IMR-90 (cell line): ENCODE results near the gene DDX6. TPM values are rescaled to one million over a fixed set of nuclear protein-coding genes. Genes with fewer than 3 reads are reported as not detected.

Experiments
- ATAC-seq: fragments of 200-7000 bp; cut with Tn5 transposase; 2 replicates; pipeline ENCODE4 v1.9.1; 2020; ENCODE audit warnings: low read depth, mild to moderate bottlenecking, moderate library complexity
- BruUV-seq: library from RNA; stranded (reverse); fragments of 400-500 nt; replicated peaks from 2 replicates; lab custom pipeline; 2021; lab: Mats Ljungman, UMichigan
- CTCF ChIA-PET: fragments of 300-600 bp; formaldehyde crosslinking; extraction: SDS; loops from one replicate; lab custom pipeline; 2021; ENCODE audit warnings: antibody characterized with exemption; lab: Yijun Ruan, JAX
- POLR2A ChIA-PET: fragments of 300-600 bp; sonication (Branson Sonifier 250); formaldehyde crosslinking; loops from one replicate; lab custom pipeline; 2022; ENCODE audit warnings: antibody characterized with exemption; ENCODE audit not compliant: unreplicated experiment; lab: Charles Lee
- DNase-seq: peaks from one replicate; pipeline ENCODE4 v3.0.0; 2013
- H2AFZ ChIP-seq: replicated peaks from 2 replicates; pipeline ENCODE3; 2013; ENCODE audit warnings: low read length, mild to moderate bottlenecking; ENCODE audit not compliant: poor library complexity
- H2AK5ac ChIP-seq: 2 replicates; pipeline ENCODE4 v1.6.1; 2013; ENCODE audit warnings: low read depth, low read length, inconsistent platforms
- H2AK9ac ChIP-seq: replicated peaks from 2 replicates; pipeline ENCODE3; 2013; ENCODE audit warnings: mild to moderate bottlenecking, low read depth, low read length, moderate library complexity; ENCODE audit not compliant: poor library complexity
- H2BK120ac ChIP-seq: 2 replicates; pipeline ENCODE4 v1.6.1; 2013; ENCODE audit warnings: low read depth, low read length, inconsistent platforms
- H2BK15ac ChIP-seq: 3 replicates; pipeline ENCODE4 v1.6.1; 2013; ENCODE audit warnings: low read depth, low read length, inconsistent platforms
- H2BK20ac ChIP-seq: 2 replicates; pipeline ENCODE4 v1.6.1; 2013; ENCODE audit warnings: low read depth, mild to moderate bottlenecking, inconsistent platforms, low read length, moderate library complexity
- H2BK5ac ChIP-seq: 2 replicates; pipeline ENCODE4 v1.6.1; 2013; ENCODE audit warnings: mild to moderate bottlenecking, low read depth, low read length, inconsistent platforms; ENCODE audit not compliant: poor library complexity, severe bottlenecking
- H3K14ac ChIP-seq: replicated peaks from 2 replicates; pipeline ENCODE4 v1.6.1; 2013; ENCODE audit warnings: low read depth, low read length, inconsistent platforms
- H3K18ac ChIP-seq: 2 replicates; pipeline ENCODE4 v1.6.1; 2013; ENCODE audit warnings: low read depth, low read length, control low read depth
- H3K23ac ChIP-seq: 2 replicates; pipeline ENCODE4 v1.6.1; 2013; ENCODE audit warnings: low read depth, low read length, inconsistent platforms
- H3K27ac ChIP-seq: 2 replicates; pipeline ENCODE4 v1.5.1; 2013; ENCODE audit warnings: mild to moderate bottlenecking, control low read depth, low read length; ENCODE audit not compliant: insufficient read depth
- H3K27me3 ChIP-seq: 2 replicates; pipeline ENCODE4 v1.6.1; 2013; ENCODE audit warnings: low read length; ENCODE audit not compliant: control insufficient read depth, insufficient read depth
- H3K36me3 ChIP-seq: 2 replicates; pipeline ENCODE4 v1.6.1; 2013; ENCODE audit warnings: low read length, mixed read lengths; ENCODE audit not compliant: control insufficient read depth, insufficient read depth
- H3K4ac ChIP-seq: 2 replicates; pipeline ENCODE4 v1.6.1; 2013; ENCODE audit warnings: low read depth, low read length, inconsistent platforms
- H3K4me1 ChIP-seq: 2 replicates; pipeline ENCODE4 v1.6.1; 2013; ENCODE audit warnings: low read length, mixed read lengths; ENCODE audit not compliant: control insufficient read depth, insufficient read depth
- H3K4me2 ChIP-seq: 2 replicates; pipeline ENCODE4 v1.6.1; 2013; ENCODE audit warnings: low read depth, mild to moderate bottlenecking, control low read depth, low read length, moderate library complexity
- H3K4me3 ChIP-seq: 2 replicates; pipeline ENCODE4 v1.5.1; 2013; ENCODE audit warnings: low read depth, mild to moderate bottlenecking, control low read depth, low read length, moderate library complexity; ENCODE audit not compliant: insufficient read depth
- H3K56ac ChIP-seq: 2 replicates; pipeline ENCODE4 v1.6.1; 2013; ENCODE audit warnings: low read length, inconsistent platforms; ENCODE audit not compliant: insufficient read depth; ENCODE audit errors: extremely low read depth
- H3K79me1 ChIP-seq, 2 experiments: 2 replicates each; pipeline ENCODE4 v1.6.1; 2013; ENCODE audit warnings: low read length in 2 of 2, inconsistent platforms in 1 of 2, low read depth in 1 of 2
- H3K9ac ChIP-seq: 2 replicates; pipeline ENCODE4 v1.6.1; 2013; ENCODE audit warnings: low read depth, low read length, control low read depth
- H3K9me1 ChIP-seq: 2 replicates; pipeline ENCODE4 v1.6.1; 2013; ENCODE audit warnings: low read length, inconsistent platforms; ENCODE audit not compliant: insufficient read depth
- H3K9me3 ChIP-seq: 2 replicates; pipeline ENCODE4 v1.6.1; 2013; ENCODE audit warnings: low read length; ENCODE audit not compliant: control insufficient read depth, insufficient read depth
- H4K20me1 ChIP-seq: 2 replicates; pipeline ENCODE4 v1.6.1; 2013; ENCODE audit warnings: low read length, inconsistent platforms; ENCODE audit not compliant: insufficient read depth
- H4K5ac ChIP-seq: 2 replicates; pipeline ENCODE4 v1.6.1; 2013; ENCODE audit warnings: mild to moderate bottlenecking, low read depth, low read length, control low read depth
- H4K8ac ChIP-seq, 2 experiments: 2 replicates each; pipeline ENCODE4 v1.6.1; 2013; ENCODE audit warnings: low read depth in 2 of 2, low read length in 2 of 2, control low read depth in 1 of 2, inconsistent platforms in 1 of 2
- H4K91ac ChIP-seq: 2 replicates; pipeline ENCODE4 v1.6.1; 2013; ENCODE audit warnings: low read depth, low read length, inconsistent platforms; ENCODE audit not compliant: insufficient read depth
- NFE2L2 ChIP-seq: fragments of 150-350 bp; IDR thresholded peaks from 2 replicates; pipeline ENCODE4 v1.6.1; 2016; ENCODE audit warnings: low read depth, mild to moderate bottlenecking, low read length
- WGBS, 2 experiments: methylation state at CpG; one replicate each; pipeline versions ENCODE4 v1.1.5 to v1.1.7; 2013; ENCODE audit warnings: missing lambda C conversion rate in 2 of 2; ENCODE audit not compliant: insufficient read length in 1 of 2; ENCODE audit errors: extremely low coverage in 2 of 2; 5-methylcytosine and 5-hydroxymethylcytosine counted together
- dilution Hi-C: fragments of 300-500 bp; cut with HindIII; formaldehyde crosslinking; loops from one replicate; pipeline ENCODE4 v1.14.3; 2018; ENCODE audit warnings: low sequenced_read_pairs; ENCODE audit not compliant: unreplicated experiment
- in situ Hi-C: fragments of 300-500 bp; cut with MboI; formaldehyde crosslinking; loops from 3 replicates; pipeline ENCODE4 v1.14.3; 2019; ENCODE audit warnings: low sequenced_read_pairs, inconsistent platforms, mixed read lengths
- intact Hi-C: fragments of 100-400 bp; cut with micrococcal nuclease; formaldehyde crosslinking; loops from 2 replicates; pipeline ENCODE4 v1.10.0; 2022
- polyA plus RNA-seq, 3 experiments: library from polyadenylated mRNA; depleted of rRNA; stranded (reverse); fragments of >200 nt; gene quantifications; 2 replicates each; pipeline ENCODE4 v1.2.3, GENCODE V29; 2012; ENCODE audit warnings: low replicate concordance in 1 of 3
- total RNA-seq: library from RNA; depleted of rRNA; stranded (reverse); fragments of >200 nt; gene quantifications from 2 replicates; pipeline ENCODE4 v1.2.3, GENCODE V29; 2012

Gene DDX6
- total and polyA plus RNA-seq, 2 of the 4 experiments (the other 2 are of a cell fraction): 19.2 to 197 TPM

DNA sequence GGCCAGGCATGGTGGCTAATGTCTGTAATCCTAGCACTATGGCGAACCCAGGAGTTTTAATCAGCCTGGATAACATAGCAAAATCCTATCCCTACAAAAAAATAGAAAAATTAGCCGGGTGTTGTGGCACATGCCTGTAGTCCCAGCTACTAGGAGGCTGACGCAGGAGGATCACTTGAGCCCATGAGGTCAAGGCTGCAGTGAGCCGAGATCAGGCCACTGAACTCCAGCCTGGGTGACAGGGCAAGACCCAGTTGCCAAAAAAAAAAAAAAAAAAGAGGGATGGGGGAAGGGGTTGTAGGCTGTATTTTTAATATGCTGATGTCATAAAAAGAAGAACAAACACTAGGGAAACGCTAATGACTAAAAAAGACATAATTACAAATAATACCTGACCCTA, 12.1 kb downstream of the DDX6 start:
- H3K36me3 ChIP-seq: peaks cover 67% of the 10 kb centered on the region
- no peak for ATAC-seq
- intact Hi-C loops (no loop called here), in situ Hi-C loops (no loop called here), dilution Hi-C loops (no loop called here)
- no peak overlapping the region for H2AK5ac ChIP-seq
- no peak overlapping the region for H4K5ac ChIP-seq
- 0 out of 2 replicates have a peak, but pooled peaks cover 7% of the 10 kb centered on the region for H3K9me1 ChIP-seq
- no peaks in the 10 kb centered on the region for H3K27me3 ChIP-seq
- TF ChIP-seq NFE2L2: no peak
- 100% methylated on average over 1 of the region's 5 CpGs; no CpG with 5 or more reads in 1 of the 2 experiments for WGBS, 2 experiments
- no peak overlapping the region for H2AK9ac ChIP-seq
- no peak overlapping the region for H2AFZ ChIP-seq
- H3K18ac ChIP-seq: no peak overlapping the region
- no peak overlapping the region for H3K4ac ChIP-seq
- no peak for DNase-seq
- no peaks in the 10 kb centered on the region for H3K9me3 ChIP-seq
- 0 out of 2 replicates have a peak, but pooled peaks cover 1% of the 10 kb centered on the region for H3K4me1 ChIP-seq
- BruUV-seq: no TSS peak
- H3K4me2 ChIP-seq: no peak overlapping the region
- no peak overlapping the region for H3K4me3 ChIP-seq
- H3K79me1 ChIP-seq: peaks cover 13 to 43% of the 10 kb centered on the region in 2 experiments
- no peak overlapping the region for H2BK5ac ChIP-seq
- H4K20me1 ChIP-seq: peaks cover 70% of the 10 kb centered on the region
- H2BK15ac ChIP-seq: no peak overlapping the region
- H4K8ac ChIP-seq: no peak overlapping the region
- no peak overlapping the region for H2BK20ac ChIP-seq
- no peak overlapping the region for H4K91ac ChIP-seq
- no peak overlapping the region for H3K14ac ChIP-seq
- no peak overlapping the region for H3K27ac ChIP-seq
- POLR2A ChIA-PET: no interaction called here
- H2BK120ac ChIP-seq: no peak overlapping the region
- H3K9ac ChIP-seq: no peak overlapping the region
- CTCF ChIA-PET: no interaction called here
- H3K56ac ChIP-seq: no peak overlapping the region
- no peak overlapping the region for H3K23ac ChIP-seq
